Esophagus squamous epithelium (tissue), 4 donors: ENCODE data around the gene DNAH2.

Experiments
- CTCF ChIP-seq, 6 experiments: fragments of 450-650 bp in 4 of 6; fragments of 200-600 bp in 2 of 6; sonication (generic) in 2 of 6; IDR thresholded peaks; one replicate each; pipeline ENCODE4 v1.5.1; 2016 to 2019; ENCODE audit warnings: antibody characterized with exemption in 6 of 6, mild to moderate bottlenecking in 4 of 6, moderate library complexity in 4 of 6
- POLR2A ChIP-seq, 4 donors: fragments of 450-650 bp; IDR thresholded peaks; one replicate each; pipeline ENCODE4 v1.6.1; 2017; ENCODE audit warnings: antibody characterized with exemption in 4 of 4, mild to moderate bottlenecking in 4 of 4, moderate library complexity in 3 of 4

- TF ChIP-seq CTCF (IDR thresholded peaks at IDR 0.05), result no peak
- TF ChIP-seq POLR2A (IDR thresholded peaks at IDR 0.05), result no peak
Observed at GRCh38 chr17:7684851-7685532, 32.6 kb upstream of the DNAH2 start.
